K562 (cell line): ENCODE data around the gene ZNF891. TPM values are rescaled to one million over a fixed set of nuclear protein-coding genes. Genes with fewer than 3 reads are reported as not detected.

Experiments
- AFF1 ChIP-seq, 2 experiments: fragments of 450-650 bp; IDR thresholded peaks; 2 replicates each; pipeline ENCODE4 v1.6.1; 2018; ENCODE audit warnings: mild to moderate bottlenecking in 2 of 2, low read depth in 1 of 2; ENCODE audit not compliant: partially characterized antibody in 2 of 2
- BCOR ChIP-seq: fragments of 450-650 bp; IDR thresholded peaks from 2 replicates; pipeline ENCODE4 v1.6.1; 2016
- BRD9 ChIP-seq: fragments of 450-650 bp; IDR thresholded peaks from 2 replicates; pipeline ENCODE4 v1.6.1; 2018; ENCODE audit warnings: low read depth; ENCODE audit not compliant: partially characterized antibody
- FOXJ3 ChIP-seq: sonication (generic); formaldehyde crosslinking; IDR thresholded peaks from 2 replicates; pipeline ENCODE4 v1.4.0; 2020; ENCODE audit warnings: mild to moderate bottlenecking, missing genetic modification reagents
- MCM5 ChIP-seq: fragments of 450-650 bp; IDR thresholded peaks from 2 replicates; pipeline ENCODE4 v1.6.1; 2016; ENCODE audit warnings: low read depth
- MLLT1 ChIP-seq, 2 experiments: fragments of 450-650 bp; IDR thresholded peaks; 2 replicates each; pipeline ENCODE4 v1.6.1; 2016
- PATZ1 ChIP-seq: fragments of 250-450 bp; sonication (Bioruptor Pico); IDR thresholded peaks from 2 replicates; pipeline ENCODE4 v1.5.0; 2020; ENCODE audit warnings: mild to moderate bottlenecking, borderline replicate concordance
- POLR3A ChIP-seq: IDR thresholded peaks from 2 replicates; pipeline ENCODE4 v1.6.1; 2011; ENCODE audit warnings: borderline replicate concordance, mild to moderate bottlenecking, moderate library complexity; ENCODE audit not compliant: insufficient read length, insufficient read depth; ENCODE audit errors: extremely low read depth
- PYGO2 ChIP-seq: fragments of 450-650 bp; IDR thresholded peaks from 2 replicates; pipeline ENCODE4 v1.6.1; 2016; ENCODE audit warnings: mild to moderate bottlenecking, missing genetic modification characterization, moderate library complexity, missing compliant biosample characterization
- RNF2 ChIP-seq: sonication (generic); IDR thresholded peaks from 2 replicates; pipeline ENCODE4 v1.6.1; 2016
- ZNF561 ChIP-seq: fragments of 450-650 bp; formaldehyde crosslinking; conservative IDR thresholded peaks from 2 replicates; pipeline ENCODE4 v1.4.0; 2020; ENCODE audit warnings: mild to moderate bottlenecking, moderate library complexity
- polyA plus RNA-seq, 8 experiments: library from polyadenylated mRNA; depleted of rRNA in 4 of 8; stranded (reverse) in 5 of 8; unstranded in 3 of 8; fragments of >200 nt; fragmentation: Nextera tagmentation in 2 of 8; fragmentation: Illumina TruSeq in 1 of 8; extraction: Ambion mirVana in 2 of 8; extraction: Trizol in 1 of 8; gene quantifications; 2 replicates each; pipeline versions ENCODE4 v1.2.1 to v1.2.3, GENCODE V29; 2011 to 2014; ENCODE audit warnings: inconsistent platforms in 1 of 8, missing spikeins in 1 of 8
- total RNA-seq, 7 experiments: library from RNA; depleted of rRNA in 6 of 7; stranded (reverse); fragments of >200 nt in 6 of 7; fragmentation: Illumina TruSeq in 2 of 7; extraction: Trizol in 2 of 7; gene quantifications; 2 replicates each; pipeline versions ENCODE4 v1.2.1 to v1.2.3, GENCODE V29; 2011 to 2021; ENCODE audit warnings: low replicate concordance in 1 of 7

ZNF891 gene
- total and polyA plus RNA-seq, 9 of the 15 experiments (the other 6 are each of a cell fraction or from before 2014, with no cell fraction given), result 0.41 to 2.0 (median 1.3) TPM

- TF ChIP-seq PYGO2 (tag), result no peak
- TF ChIP-seq FOXJ3, result no peak
- TF ChIP-seq BRD9, result peak; percentile 51
- 0 out of 4 replicates have a peak, but pooled peaks of 1 of the 2 experiments have one; percentile 1 for TF ChIP-seq MLLT1 (IDR thresholded peaks at IDR 0.05)
- TF ChIP-seq MCM5, result no peak
- TF ChIP-seq AFF1 (IDR thresholded peaks at IDR 0.05; ENCODE audit: low read depth in 1 of 2, partially characterized antibody in 2 of 2), result no peak
- TF ChIP-seq POLR3A, result no peak
- TF ChIP-seq BCOR, result no peak; the same call in 1 of the 2 replicates
- no peak for TF ChIP-seq ZNF561 (CRISPR knock-in tag)
- TF ChIP-seq PATZ1 (CRISPR knock-in tag), result no peak
- TF ChIP-seq RNF2, result no peak
These were observed 694 bp upstream of the ZNF891 start (continued) for GRCh38 chr12:133130808-133131128.
